Right lobe of liver (tissue), 6 donors: ENCODE measurements around the gene HOXD3. TPM values are rescaled to one million over a fixed set of nuclear protein-coding genes. Genes with fewer than 3 reads are reported as not detected.
A peak's percentile ranks its signal among the peaks of the same experiment; 100 is the strongest.

Source experiments
- ATAC-seq, 4 donors: fragments of 200-7000 bp; cut with Tn5 transposase; one replicate each; pipeline ENCODE4 v1.9.1; 2020; ENCODE audit warnings: mild to moderate bottlenecking in 4 of 4, moderate library complexity in 4 of 4
- DNase-seq, 3 donors: peaks; one replicate each; pipeline ENCODE4 v3.0.0-alpha.2; 2020
- H3K27ac ChIP-seq, 3 donors: fragments of 200-600 bp; one replicate each; pipeline ENCODE4 v1.8.0; 2022
- H3K27me3 ChIP-seq, 2 donors: fragments of 200-600 bp; one replicate each; pipeline ENCODE4 v1.8.0; 2022
- H3K36me3 ChIP-seq, 4 donors: fragments of 200-600 bp; sonication (generic) in 1 of 4; one replicate each; pipeline versions ENCODE4 v1.5.1 to v1.8.0; 2017 to 2022; ENCODE audit warnings: control low read depth in 1 of 4
- H3K4me1 ChIP-seq, 4 donors: fragments of 200-600 bp; sonication (generic) in 1 of 4; one replicate each; pipeline versions ENCODE4 v1.5.1 to v1.8.0; 2017 to 2022; ENCODE audit warnings: control low read depth in 1 of 4
- H3K4me3 ChIP-seq, 3 donors: fragments of 200-600 bp; one replicate each; pipeline ENCODE4 v1.8.0; 2022
- H3K9me3 ChIP-seq, 4 donors: fragments of 200-600 bp; sonication (generic) in 1 of 4; one replicate each; pipeline versions ENCODE4 v1.5.1 to v1.8.0; 2017 to 2022; ENCODE audit warnings: control low read depth in 1 of 4
- CTCF ChIP-seq, 4 donors: fragments of 200-600 bp in 3 of 4; fragments of 450-650 bp in 1 of 4; IDR thresholded peaks; one replicate each; pipeline versions ENCODE4 v1.5.1 to v1.8.0; 2016 to 2022; ENCODE audit warnings: antibody characterized with exemption in 4 of 4, mild to moderate bottlenecking in 2 of 4
- POLR2A ChIP-seq: fragments of 450-650 bp; IDR thresholded peaks from one replicate; pipeline ENCODE4 v1.6.1; 2017; ENCODE audit warnings: antibody characterized with exemption, mild to moderate bottlenecking
- WGBS: methylation state at CpG from one replicate; pipeline ENCODE4 v1.1.6; 2018; ENCODE audit warnings: low coverage, low lambda C conversion rate; ENCODE audit not compliant: insufficient coverage; ENCODE audit errors: missing lambda C conversion rate; 5-methylcytosine and 5-hydroxymethylcytosine counted together
- intact Hi-C, 2 donors: fragments of 100-400 bp; cut with DNase I; formaldehyde crosslinking; loops; one replicate each; pipeline versions ENCODE4 v1.11.2 to v1.14.1; 2022
- total RNA-seq, 6 experiments: library from RNA; depleted of rRNA in 2 of 6; stranded (reverse); fragments of >200 nt in 2 of 6; fragmentation: NEBNext Ultra II Directional in 3 of 6; extraction: Animal tissue kit (Norgen Biotek cat#: 25700) in 3 of 6; gene quantifications; one replicate each; pipeline versions ENCODE4 v1.1.0 to v1.2.4, GENCODE V29; 2016 to 2023
- donor health status: DM: no; HTN: yes; CAD: no.
- donor health status: DM: no; HTN: no; CAD: no.
- donor health status: DM: no; HTN: no; CAD: no.
- donor health status: DM: no; HTN: yes; CAD: no.
- donor health status: DM: no; HTN: yes; CAD: no.

HOXD3 gene
- total RNA-seq, 6 experiments from 2014 or later: not detected

DNA sequence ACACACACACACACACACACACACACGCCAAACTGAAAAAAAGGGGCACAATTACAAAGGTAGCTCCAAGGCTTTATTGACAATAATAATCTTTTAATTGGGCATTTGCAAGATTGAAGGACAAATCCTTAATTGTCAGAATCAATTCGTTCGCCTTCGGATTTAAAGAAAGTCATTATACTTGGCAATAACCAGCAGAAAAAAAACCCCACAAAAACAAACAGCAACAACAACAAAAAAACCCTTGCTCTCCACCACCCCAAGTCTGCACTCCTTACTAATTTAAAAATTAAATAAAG lies 29.4 kb upstream of the HOXD3 start:
- no peak overlapping the region for H3K27ac ChIP-seq
- H3K36me3 ChIP-seq: no peaks in the 10 kb centered on the region
- DNase-seq: no peak
- H3K4me1 ChIP-seq: peaks cover 0 to 14% (median 0%) of the 10 kb centered on the region in 4 donors
- peaks cover 20 to 74% of the 10 kb centered on the region in 2 donors for H3K27me3 ChIP-seq
- no peaks in the 10 kb centered on the region for H3K9me3 ChIP-seq
- TF ChIP-seq POLR2A (no peak), CTCF (IDR thresholded peaks at IDR 0.05) (no peak)
- intact Hi-C loops: loop anchor here (10.0 kb wide), 2 partner anchors 687 to 707 kb away; no protein-coding TSS in a partner anchor
- no peak overlapping the region for H3K4me3 ChIP-seq
- no peak for ATAC-seq
- WGBS: 19% methylated on average over 4 of the region's 4 CpGs

DNA sequence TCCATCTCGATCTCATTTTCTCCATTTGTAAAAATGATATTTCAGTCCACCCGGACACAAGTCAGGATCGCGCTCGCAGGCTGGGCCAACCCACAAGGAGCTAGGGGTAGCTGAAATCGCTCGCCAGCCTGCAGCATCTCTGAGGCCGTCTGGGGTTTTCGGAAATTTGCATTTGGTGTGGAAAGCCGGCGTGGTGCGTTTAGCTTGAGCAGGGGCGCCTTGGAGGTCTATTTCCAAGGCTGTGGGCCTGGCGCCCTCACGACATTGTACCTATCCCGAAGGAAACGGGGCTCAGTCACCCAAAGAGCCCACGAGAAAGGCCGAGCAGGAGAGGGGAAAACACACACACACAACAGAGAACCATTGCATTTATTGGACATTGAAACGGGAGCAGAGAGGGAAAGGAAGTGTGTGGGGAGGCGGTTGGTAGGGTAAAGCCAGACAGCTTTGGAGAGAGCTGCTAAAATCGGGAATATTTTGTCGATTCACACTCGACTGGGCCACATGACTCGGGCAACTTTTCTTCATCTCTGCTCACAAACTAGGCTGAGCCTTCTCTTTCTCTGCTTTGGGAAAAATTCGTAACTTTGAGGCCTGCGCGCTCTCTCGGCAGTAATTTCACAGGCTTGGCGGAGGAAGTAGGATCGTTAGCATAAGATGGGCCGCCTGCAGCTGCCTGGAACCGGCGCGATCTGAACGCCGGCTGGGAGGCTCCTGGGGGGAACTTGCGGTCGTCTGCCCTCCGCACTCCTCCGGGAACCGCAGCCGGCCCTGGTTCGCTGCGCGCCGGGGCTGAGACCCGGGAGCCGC lies 28.7 kb upstream of the HOXD3 start:
- intact Hi-C loops: loop anchor here (10.0 kb wide), 2 partner anchors 686 to 706 kb away; no protein-coding TSS in a partner anchor
- TF ChIP-seq POLR2A (no peak), CTCF (IDR thresholded peaks at IDR 0.05) (no peak)
- H3K27ac ChIP-seq: no peak overlapping the region
- WGBS: 8% methylated on average over 33 of the region's 49 CpGs
- DNase-seq (no peak), ATAC-seq (no peak)
- peaks cover 0 to 12% (median 0%) of the 10 kb centered on the region in 4 donors for H3K4me1 ChIP-seq
- H3K36me3 ChIP-seq: no peaks in the 10 kb centered on the region
- H3K9me3 ChIP-seq: no peaks in the 10 kb centered on the region
- H3K27me3 ChIP-seq: peaks cover 22 to 74% of the 10 kb centered on the region in 2 donors
- no peak overlapping the region for H3K4me3 ChIP-seq

DNA sequence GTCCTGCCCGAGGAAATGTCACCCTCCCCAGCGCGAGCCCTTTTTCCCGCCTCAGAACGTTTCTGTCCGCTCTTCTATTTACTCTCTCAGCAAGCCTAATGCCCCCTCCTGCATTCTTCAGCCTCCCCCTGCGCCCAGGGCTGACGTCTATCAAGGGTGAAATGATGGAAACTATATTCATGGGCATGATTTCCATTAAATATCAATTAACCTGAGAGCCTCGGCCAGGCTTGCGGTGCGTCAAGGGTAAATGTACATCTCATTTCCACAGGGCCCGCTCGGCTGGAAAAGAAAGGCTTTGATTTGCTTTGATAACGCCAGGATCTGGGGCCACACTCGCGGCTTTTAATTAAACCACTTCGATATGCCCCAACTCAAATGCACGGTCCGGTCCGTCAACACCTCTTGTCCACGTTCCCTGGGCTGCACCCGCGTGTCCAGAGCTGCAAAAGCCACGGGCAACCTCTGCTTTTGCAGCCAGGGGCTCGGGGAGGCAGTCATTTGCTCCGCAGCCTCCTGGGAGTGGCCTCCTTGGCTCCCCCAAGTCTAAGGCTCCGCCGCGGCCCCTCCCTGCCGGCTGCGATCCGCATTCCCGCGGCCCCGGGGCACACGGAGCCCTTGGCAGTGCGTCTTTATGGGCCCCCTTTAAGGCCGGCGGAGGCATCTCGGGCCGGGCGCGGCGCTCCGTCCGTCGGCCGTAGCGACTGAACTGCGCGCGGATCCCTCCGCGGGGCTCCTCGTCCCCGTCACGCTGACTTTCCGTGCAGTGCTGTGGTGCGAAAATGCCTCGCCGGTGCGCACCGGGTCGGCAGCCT lies 27.9 kb upstream of the HOXD3 start, which contains the start of gene HOXD8:
TSS of gene HOXD8 (plus strand) at position 724 of the 815 bp plus-strand sequence. CDS start 662 bp downstream, outside the sequence.
- WGBS: 7% methylated on average over 27 of the region's 64 CpGs
- peak in 1 of 4 donors; percentile 13 for ATAC-seq
- Histone ChIP-seq H3K4me3 (no peak within 1 kb of the TSS), H3K9me3 (no peaks in the 10 kb centered on the region), H3K27ac (no peak within 1 kb of the TSS), H3K27me3 (peaks cover 23 to 78% of the 10 kb centered on the region in 2 donors), H3K4me1 (peaks cover 0 to 12% (median 0%) of the 10 kb centered on the region in 4 donors), H3K36me3 (no peaks in the 10 kb centered on the region)
- no peak for DNase-seq
- intact Hi-C loops: loop anchor here (10.0 kb wide), 2 partner anchors 686 to 706 kb away; no protein-coding TSS in a partner anchor
- TF ChIP-seq POLR2A (no peak), CTCF (IDR thresholded peaks at IDR 0.05) (no peak)

DNA sequence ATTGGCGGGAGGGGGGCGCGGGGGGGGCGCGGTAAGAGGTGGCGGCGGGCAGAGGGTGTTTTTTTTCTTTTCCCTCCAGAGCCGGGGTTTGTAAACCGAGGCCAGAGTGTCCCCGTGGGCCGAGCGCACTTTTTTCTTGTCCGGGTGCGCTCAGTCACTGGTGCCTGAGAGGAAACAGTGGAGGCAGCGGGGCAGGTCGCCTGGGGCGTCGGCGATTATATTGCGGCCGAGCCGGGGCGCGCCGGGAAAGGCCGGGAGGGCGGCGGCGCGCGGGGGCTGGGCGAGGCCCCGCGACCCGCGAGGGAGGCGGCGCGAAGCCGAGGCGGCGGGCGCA lies 27.3 kb upstream of the HOXD3 start:
- WGBS: 0% methylated on average over 2 of the region's 43 CpGs
- no peak for ATAC-seq
- intact Hi-C loops: loop anchor here (10.0 kb wide), 2 partner anchors 685 to 705 kb away; no protein-coding TSS in a partner anchor
- TF ChIP-seq CTCF (IDR thresholded peaks at IDR 0.05) (no peak), POLR2A (no peak)
- Histone ChIP-seq H3K27ac (no peak overlapping the region), H3K27me3 (peaks cover 23 to 73% of the 10 kb centered on the region in 2 donors), H3K4me3 (no peak overlapping the region), H3K36me3 (no peaks in the 10 kb centered on the region), H3K4me1 (peaks cover 0 to 12% (median 0%) of the 10 kb centered on the region in 4 donors), H3K9me3 (no peaks in the 10 kb centered on the region)
- no peak for DNase-seq
